ENCODE measurements around the gene ARHGAP26. TPM values are rescaled to one million over a fixed set of nuclear protein-coding genes. Genes with fewer than 3 reads are reported as not detected.

Gene ARHGAP26
- total and polyA plus RNA-seq, 2 donors (not counting 3 experiments of a cell fraction or from before 2014, with no cell fraction given), result 3.1 to 16.2 TPM

DNA sequence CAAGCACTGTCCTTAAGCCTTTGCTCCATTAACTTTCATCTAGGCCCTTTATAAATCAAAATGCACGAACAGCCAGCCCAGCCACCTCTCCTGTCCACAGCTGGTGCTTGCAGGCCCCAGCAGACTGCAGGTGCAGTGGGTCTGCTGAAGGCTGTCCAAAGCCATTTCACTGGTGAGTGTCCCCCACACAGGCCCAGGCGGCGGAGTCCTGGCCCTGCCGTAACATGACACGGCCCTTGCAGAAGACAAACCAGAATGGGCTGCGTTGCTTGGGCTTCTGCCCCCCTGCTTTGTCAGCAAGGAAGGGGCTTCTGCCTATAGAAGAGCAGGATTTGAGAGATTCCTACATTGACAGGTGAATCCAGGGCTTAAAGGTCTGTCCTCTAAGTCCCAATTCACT is 444.7 kb downstream of the ARHGAP26 start:
- peaks cover 24% of the 10 kb centered on the region for H3K4me1 ChIP-seq (ENCODE audit: control insufficient read depth, extremely low read depth, insufficient read depth, low read length)
- no peaks in the 10 kb centered on the region for H3K9me1 ChIP-seq (replicated peaks; ENCODE audit: control insufficient read depth, extremely low read depth, insufficient read depth, low read length)
- no peak overlapping the region for H3K9ac ChIP-seq (replicated peaks; ENCODE audit: extremely low read depth, insufficient read depth, low read length)
- H3K27me3 ChIP-seq (ENCODE audit: control insufficient read depth in 2 of 2, insufficient read depth in 2 of 2, low read length in 2 of 2), result no peaks in the 10 kb centered on the region
- H4K20me1 ChIP-seq (replicated peaks; ENCODE audit: control insufficient read depth, extremely low read depth, insufficient read depth, low read length), result no peaks in the 10 kb centered on the region
- intact Hi-C loops (cut with micrococcal nuclease) (no loop called here), dilution Hi-C loops (cut with MboI; ENCODE audit: extremely low pct_ligation_motif_present, low sequenced_read_pairs) (loop anchor here (25.0 kb wide), 1 partner anchor 172 kb away; no protein-coding TSS in a partner anchor)
- TF ChIP-seq POLR2AphosphoS5 (IDR thresholded peaks at IDR 0.05; ENCODE audit: insufficient read depth, low read depth, low read length), result no peak
- no peak for TF ChIP-seq MYC (IDR thresholded peaks at IDR 0.05; ENCODE audit: low read depth, low read length)
- no peak for TF ChIP-seq POLR2A (IDR thresholded peaks at IDR 0.05; ENCODE audit: low read depth, low read length)
- TF ChIP-seq, protein P1, sequence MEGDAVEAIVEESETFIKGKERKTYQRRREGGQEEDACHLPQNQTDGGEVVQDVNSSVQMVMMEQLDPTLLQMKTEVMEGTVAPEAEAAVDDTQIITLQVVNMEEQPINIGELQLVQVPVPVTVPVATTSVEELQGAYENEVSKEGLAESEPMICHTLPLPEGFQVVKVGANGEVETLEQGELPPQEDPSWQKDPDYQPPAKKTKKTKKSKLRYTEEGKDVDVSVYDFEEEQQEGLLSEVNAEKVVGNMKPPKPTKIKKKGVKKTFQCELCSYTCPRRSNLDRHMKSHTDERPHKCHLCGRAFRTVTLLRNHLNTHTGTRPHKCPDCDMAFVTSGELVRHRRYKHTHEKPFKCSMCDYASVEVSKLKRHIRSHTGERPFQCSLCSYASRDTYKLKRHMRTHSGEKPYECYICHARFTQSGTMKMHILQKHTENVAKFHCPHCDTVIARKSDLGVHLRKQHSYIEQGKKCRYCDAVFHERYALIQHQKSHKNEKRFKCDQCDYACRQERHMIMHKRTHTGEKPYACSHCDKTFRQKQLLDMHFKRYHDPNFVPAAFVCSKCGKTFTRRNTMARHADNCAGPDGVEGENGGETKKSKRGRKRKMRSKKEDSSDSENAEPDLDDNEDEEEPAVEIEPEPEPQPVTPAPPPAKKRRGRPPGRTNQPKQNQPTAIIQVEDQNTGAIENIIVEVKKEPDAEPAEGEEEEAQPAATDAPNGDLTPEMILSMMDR (IDR thresholded peaks at IDR 0.05; ENCODE audit: extremely low read depth in 1 of 2, insufficient read depth in 1 of 2, low read depth in 1 of 2, low read length in 2 of 2), result no peak
- TF ChIP-seq FOS (IDR thresholded peaks at IDR 0.05; ENCODE audit: borderline replicate concordance, insufficient read depth, low read length), result no peak
- TF ChIP-seq JUN (IDR thresholded peaks at IDR 0.05; ENCODE audit: borderline replicate concordance, insufficient read depth, insufficient read length, low read depth), result no peak
- TF ChIP-seq EZH2 (IDR thresholded peaks at IDR 0.05; ENCODE audit: borderline replicate concordance, low read depth, low read length, severe bottlenecking), result no peak
- no peak for TF ChIP-seq MAX (IDR thresholded peaks at IDR 0.05; ENCODE audit: insufficient read depth, insufficient read length)
- TF ChIP-seq GATA2 (IDR thresholded peaks at IDR 0.05; ENCODE audit: insufficient read depth, insufficient read length, low read depth, low read length), result no peak
- H3K79me2 ChIP-seq (ENCODE audit: control insufficient read depth, insufficient read depth, low read length), result no peaks in the 10 kb centered on the region
- H3K4me2 ChIP-seq (ENCODE audit: insufficient read depth, low read length), result no peak overlapping the region
- H3K4me3 ChIP-seq (replicated peaks in 1 of 3; ENCODE audit: insufficient read depth in 1 of 3, low read depth in 1 of 3, low read length in 3 of 3), result no peak overlapping the region
- H3K36me3 ChIP-seq (ENCODE audit: control insufficient read depth in 2 of 2, extremely low read depth in 1 of 2, insufficient read depth in 2 of 2, low read length in 2 of 2), result no peaks in the 10 kb centered on the region
- DNase-seq (ENCODE audit: low read depth, low spot score) (no peak), FAIRE-seq (no peak)
- ChIA-PET POLR2A (no interaction called here), CTCF (no interaction called here)
- no peak overlapping the region for H2AFZ ChIP-seq (ENCODE audit: low read depth, low read length)
- H3K9me3 ChIP-seq (replicated peaks; ENCODE audit: control insufficient read depth, insufficient read depth, low read length), result no peaks in the 10 kb centered on the region
- no TSS peak for BruUV-seq (replicated peaks)
- no peak overlapping the region for H3K27ac ChIP-seq (ENCODE audit: insufficient read depth, low read depth, low read length)
